GM18511 (cell line): ENCODE results near the gene LONP1.
"Not testable (repeated sequence)": the region's sequence is repeated elsewhere in the genome, so short reads cannot be mapped to it uniquely, and the experiment has no call there.

Experiments used
- ATAC-seq: cut with Tn5 transposase; IDR thresholded peaks from one replicate; pipeline ENCODE4 v1.9.1; 2021; ENCODE audit warnings: mild to moderate bottlenecking, moderate library complexity; ENCODE audit not compliant: unreplicated experiment

The LONP1 gene, protein sequence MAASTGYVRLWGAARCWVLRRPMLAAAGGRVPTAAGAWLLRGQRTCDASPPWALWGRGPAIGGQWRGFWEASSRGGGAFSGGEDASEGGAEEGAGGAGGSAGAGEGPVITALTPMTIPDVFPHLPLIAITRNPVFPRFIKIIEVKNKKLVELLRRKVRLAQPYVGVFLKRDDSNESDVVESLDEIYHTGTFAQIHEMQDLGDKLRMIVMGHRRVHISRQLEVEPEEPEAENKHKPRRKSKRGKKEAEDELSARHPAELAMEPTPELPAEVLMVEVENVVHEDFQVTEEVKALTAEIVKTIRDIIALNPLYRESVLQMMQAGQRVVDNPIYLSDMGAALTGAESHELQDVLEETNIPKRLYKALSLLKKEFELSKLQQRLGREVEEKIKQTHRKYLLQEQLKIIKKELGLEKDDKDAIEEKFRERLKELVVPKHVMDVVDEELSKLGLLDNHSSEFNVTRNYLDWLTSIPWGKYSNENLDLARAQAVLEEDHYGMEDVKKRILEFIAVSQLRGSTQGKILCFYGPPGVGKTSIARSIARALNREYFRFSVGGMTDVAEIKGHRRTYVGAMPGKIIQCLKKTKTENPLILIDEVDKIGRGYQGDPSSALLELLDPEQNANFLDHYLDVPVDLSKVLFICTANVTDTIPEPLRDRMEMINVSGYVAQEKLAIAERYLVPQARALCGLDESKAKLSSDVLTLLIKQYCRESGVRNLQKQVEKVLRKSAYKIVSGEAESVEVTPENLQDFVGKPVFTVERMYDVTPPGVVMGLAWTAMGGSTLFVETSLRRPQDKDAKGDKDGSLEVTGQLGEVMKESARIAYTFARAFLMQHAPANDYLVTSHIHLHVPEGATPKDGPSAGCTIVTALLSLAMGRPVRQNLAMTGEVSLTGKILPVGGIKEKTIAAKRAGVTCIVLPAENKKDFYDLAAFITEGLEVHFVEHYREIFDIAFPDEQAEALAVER

DNA sequence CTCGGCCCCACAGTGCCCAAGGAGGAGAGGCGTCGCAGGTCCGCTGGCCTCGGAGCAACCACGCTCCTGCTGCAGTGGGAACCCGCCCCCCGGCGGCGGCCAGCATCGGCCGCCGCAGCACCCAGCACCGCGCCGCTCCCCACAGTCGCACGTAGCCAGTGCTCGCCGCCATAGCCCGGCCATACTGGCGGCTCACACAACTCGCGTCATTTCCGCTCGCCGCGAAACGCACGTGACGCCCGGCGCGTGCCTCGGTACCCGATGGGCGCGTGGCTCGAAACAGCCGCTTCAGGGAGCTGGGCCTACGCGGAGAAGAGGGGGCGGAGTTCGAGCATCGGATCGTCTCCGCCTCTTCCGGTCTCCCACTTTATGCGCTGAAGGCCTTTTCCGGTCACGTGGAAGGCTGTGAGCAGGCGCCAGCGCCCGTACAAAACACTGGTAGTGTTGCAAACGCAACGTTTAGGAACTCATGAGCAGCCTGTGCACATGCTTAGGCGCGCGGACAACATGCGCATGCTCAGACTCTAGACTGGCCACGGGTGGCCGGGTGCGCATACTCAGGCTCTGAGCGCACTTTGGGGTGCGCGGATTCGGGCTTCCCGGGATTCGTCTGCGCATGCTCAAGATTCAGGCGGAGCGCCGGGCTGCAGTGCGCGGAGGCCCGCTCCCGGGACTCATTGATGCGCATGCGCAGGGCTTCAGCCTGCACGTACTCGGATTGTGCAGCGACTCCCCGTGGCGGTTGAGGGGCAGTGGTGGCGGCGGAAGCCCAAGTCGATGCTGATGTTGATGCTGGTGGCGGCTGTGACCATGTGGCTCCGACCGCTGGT, at the start of gene LONP1, which contains the start of gene CATSPERD:
Gene LONP1, minus strand, starts transcription at position 186 of the 830 bp plus-strand sequence. Its CDS starts 14 bp downstream, at position 172.
Gene CATSPERD, plus strand, starts transcription at position 677 of the 830 bp plus-strand sequence. Its CDS starts 101 bp downstream, at position 778.
- peak; percentile 87 for ATAC-seq

DNA sequence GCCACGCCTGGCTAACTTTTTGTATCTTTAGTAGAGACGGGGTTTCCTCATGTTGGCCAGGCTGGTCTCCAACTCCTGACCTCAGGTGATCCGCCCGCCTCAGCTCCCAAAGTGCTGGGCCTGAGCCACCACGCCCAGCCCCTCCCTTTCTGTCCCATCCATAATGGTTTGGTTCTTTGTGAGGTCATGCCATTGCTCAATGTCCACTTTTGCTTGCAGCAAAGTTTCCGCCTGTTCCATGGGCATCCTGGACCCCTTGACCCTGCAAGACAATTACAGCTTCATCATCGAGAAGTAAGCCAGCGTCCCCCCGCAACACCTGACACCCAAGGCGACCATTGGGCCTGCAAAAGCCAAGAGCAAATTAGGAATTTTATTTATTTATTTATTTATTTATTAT, 48.0 kb upstream of the LONP1 start:
- no peak for ATAC-seq

DNA sequence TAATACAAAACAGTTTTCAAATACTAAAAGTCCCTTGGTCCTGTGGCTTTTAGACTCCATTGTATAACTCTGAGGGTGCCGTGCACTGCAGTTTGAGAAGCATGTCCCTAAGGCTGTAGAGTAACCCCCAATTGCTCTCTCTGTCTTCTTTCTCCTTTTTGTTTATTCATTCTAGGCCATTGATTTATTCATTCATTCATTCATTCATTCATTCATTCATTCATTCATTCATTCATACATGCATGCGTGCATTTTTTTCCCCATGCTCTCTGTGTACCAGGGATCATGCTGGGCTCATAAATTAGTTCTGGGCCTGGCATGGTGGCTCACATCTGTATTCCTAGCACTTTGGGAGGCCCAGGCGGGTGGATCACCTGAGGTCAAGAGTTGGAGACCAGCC, 45.3 kb upstream of the LONP1 start:
- ATAC-seq = no peak

DNA sequence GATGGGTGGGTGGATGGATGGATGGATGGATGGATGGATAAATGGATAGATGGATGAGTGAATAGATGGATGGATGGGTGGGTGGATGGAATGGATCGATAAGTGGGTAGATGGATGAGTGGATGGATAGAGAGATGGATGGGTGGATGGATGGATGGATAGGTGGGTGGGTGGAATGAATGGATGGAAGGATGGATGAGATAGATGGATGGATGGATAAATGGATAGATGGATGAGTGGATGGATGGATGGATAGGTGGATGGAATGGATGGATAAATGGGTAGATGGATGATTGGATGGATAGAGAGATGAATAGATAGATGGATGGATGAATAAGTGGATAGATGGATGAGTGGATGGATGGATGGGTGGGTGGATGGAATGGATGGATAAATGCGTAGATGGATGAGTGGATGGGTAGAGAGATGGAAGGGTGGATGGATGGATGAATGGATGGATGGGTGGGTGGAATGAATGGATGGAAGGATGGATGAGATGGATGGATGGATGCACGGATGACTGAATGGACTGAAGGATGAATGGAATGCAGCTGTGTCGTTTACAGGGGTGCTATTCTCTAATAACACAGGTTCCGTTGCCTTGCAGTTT, 42.8 kb upstream of the LONP1 start:
- no peak for ATAC-seq

DNA sequence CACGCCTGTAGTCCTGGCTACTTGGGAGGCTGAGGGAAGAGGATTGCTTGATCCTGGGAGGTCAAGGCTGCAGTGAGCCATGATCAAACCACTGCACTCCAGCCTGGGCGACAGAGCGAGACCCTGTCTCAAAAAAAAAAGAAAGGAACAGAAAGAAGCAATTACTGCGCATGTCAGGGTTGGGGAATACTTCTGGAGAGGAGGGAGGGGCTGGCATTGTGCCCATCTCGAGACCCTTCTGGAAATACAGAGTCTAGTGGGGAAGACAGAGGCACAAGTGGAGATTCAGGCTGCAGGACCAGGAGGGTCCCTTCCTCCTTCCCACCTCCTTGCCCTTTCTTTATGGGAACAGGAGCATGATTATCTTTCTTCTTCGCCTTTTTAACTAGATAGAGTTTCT, 33.8 kb upstream of the LONP1 start:
- ATAC-seq = no peak

DNA sequence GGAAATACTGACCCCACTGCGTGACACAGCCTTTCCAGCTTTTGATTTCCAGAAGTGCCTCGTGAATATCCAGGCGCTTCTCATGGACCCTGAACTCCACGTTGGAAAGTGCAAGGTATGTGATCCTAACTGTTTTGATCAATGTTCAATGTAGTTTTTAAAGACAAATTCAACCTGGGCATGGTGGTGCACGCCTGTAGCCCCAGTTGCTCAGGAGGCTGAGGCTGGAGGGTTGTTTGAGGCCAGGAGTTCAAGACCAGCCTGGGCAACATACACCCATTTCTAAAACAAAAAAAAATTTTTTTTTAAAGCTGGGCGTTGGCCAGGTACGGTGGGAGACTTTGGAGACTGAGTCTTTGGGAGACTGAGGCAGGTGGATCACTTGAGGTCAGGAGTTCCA, 31.8 kb upstream of the LONP1 start:
- no peak for ATAC-seq

DNA sequence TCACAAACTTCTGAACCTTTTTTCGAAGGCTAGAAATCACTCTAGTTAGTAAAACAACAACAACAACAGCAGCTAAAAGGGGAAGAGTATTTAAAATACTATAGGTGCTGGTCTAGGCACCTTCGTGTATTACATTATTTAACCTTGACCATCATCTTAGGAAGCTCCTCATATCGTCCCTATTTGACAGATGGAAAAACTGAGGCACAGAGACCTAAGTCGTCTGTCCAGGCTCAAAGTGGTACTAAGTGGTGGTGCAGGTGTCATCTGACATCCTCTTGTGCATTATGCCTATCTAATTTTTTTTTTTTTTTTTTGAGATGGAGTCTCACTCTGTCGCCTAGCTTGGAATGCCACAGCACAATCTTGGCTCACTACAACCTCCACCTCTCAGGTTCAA, 29.6 kb upstream of the LONP1 start:
- no peak for ATAC-seq

DNA sequence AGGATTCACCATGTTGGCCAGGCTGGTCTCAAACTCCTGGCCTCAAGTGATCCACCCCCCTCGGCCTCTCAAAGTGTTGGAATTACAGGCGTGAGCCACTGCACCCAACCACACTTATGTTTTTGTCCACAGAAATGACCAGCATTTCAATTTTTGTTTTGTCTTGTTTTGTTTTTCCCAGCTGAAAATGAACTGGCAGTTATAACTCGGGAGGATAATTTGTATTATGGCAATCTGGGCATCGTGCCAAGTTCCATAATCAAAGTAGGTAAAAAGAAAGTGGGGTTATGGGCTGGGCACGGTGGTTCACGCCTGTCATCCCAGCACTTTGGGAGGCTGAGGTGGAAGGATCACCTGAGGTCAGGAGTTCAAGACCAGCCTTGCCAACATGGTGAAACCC, 29.0 kb upstream of the LONP1 start:
- ATAC-seq = not testable (repeated sequence)

DNA sequence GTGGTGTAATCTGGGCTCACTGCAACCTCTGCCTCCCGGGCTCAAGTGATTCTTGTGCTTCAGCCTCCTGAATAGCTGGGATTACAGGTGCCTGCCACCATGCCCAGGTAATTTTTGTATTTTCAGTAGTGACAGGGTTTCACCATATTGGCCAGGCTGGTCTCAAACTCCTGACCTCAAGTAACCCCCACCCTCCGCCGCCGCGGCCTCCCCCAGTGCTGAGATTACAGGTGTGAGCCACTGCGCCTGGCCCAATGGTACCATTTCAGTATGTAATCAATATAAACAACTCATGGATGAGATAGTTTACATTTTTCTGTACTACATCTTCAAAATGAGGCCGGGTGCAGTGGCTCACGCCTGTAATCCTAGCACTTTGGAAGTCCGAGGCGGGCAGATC, 25.1 kb upstream of the LONP1 start:
- ATAC-seq = not testable (repeated sequence)

DNA sequence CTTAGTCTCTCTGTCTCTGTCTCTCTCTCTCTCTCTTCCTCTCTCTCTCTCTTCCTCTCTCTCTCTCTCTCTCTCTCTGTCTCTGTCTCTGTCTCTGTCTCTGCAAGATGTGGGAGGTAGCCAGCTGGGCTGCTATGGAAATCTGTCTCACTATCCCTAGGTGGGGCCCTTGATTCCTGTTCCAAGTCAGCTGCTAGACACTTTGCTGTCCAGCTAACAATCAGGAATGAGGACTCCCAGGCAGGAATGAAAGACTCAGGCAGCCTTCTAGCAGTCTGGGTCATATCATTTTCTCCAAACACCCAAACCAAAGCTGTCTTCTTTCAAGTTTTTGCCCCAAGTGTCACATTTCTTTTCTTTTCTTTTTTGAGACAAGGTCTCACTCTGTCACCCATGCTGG, 23.7 kb upstream of the LONP1 start:
- no peak for ATAC-seq

DNA sequence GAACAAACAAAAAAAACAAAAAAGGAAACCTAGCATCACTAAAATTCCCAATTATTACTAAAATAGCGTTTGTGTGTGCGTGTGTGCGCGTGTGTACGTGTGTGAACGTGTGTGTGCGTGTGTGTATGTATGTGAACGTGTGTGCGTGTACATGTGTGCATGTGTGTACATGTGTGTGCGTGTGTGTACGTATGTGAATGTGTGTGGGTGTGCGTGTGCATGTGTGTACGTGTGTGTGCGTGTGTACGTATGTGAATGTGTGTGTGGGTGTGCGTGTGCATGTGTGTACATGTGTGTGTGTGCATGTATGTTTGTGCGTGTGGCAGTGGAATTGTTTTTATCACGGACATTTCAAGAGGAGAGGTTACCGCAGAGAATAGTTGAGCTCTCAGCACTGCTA, 22.1 kb upstream of the LONP1 start:
- ATAC-seq = no peak

DNA sequence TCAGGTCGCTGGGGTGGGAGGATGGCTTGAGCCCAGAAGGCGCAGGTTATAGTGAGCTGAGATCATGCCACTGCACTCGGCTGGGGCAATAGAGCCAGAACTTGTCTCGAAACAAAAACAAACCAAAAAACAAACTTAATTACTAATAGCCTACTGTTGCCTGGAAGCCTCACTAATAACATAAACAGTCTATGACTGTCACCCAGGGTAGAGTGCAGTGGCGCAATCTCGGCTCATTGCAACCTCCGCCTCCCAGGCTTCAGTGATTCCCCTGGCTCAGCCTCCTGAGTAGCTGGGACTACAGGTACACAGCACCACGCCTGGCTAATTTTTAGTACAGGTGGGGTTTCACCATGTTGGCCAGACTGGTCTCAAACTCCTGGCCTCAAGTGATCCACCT, 18.5 kb upstream of the LONP1 start:
- no peak for ATAC-seq

DNA sequence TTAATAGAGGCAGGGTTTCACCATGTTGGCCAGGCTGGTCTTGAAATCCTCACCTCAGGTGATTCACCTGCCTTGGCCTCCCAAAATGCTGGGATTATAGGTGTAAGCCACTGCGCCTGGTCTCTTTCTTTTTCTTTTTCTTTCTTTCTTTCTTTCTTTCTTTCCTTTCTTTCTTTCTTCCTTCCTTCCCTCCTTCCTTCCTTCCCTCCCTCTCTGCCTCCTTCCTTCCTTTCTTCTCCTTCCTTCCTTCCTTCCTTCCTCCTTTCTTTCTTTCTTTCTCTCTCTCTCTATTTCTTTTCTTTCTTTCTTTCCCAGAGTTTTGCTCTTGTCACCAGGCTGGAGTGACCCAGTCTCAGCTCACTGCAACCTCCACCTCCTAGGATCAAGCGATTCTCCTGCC, 13.2 kb upstream of the LONP1 start:
- ATAC-seq = not testable (repeated sequence)

DNA sequence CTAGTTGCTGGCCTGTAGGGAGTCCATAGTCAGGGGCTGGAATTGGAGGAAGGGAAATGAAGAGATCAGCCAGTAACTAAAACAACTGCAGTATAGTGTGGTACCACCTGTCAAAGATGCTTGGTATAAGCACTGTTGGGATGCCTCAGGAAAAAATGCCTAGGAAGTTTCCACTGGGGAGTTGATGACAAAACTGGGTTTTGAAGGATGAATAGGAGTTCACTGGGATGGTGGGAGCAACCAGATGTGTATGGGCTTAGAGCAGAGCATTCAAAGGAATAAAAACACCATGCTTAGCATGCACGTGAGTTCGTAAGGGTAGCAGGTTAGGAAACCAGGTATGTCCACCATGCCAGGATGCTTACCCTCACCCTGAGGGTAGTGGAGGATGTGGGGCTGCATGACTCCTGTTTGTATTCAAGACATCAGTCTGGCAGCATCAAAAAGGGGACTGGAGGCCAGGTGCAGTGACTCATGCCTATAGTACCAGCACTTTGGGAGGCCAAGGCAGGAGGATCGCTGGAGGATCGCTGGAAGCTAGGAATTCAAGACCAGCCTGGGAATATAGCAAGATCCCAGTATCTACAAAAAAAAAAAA, 7.6 kb upstream of the LONP1 start:
- no peak for ATAC-seq

DNA sequence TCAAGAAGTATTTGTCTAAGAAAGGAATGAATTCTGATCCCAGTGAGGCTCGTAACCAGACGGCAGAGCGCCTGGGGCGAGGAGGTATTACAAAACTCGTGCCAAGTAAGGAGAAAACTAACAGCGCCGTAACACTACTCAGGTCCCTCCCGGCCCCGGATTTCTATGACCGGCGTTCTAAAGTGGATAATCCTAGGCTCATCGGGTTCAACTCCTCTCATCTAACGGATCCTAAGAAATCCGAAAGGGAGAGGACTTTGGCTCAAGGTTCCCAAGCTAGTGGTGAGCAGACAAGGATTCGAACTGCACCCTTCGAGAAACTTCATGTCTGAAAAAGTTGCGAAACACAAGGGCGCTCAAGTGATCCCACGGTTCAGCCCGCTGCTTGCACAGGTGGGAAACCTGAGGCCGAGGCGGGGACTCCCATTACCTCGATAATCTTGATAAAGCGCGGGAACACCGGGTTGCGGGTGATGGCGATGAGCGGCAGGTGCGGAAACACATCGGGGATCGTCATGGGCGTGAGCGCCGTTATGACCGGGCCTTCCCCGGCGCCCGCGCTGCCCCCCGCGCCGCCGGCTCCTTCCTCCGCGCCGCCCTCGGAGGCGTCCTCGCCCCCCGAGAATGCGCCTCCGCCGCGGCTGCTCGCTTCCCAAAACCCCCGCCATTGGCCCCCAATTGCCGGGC, 529 bp downstream of the LONP1 start:
- no peak for ATAC-seq

DNA sequence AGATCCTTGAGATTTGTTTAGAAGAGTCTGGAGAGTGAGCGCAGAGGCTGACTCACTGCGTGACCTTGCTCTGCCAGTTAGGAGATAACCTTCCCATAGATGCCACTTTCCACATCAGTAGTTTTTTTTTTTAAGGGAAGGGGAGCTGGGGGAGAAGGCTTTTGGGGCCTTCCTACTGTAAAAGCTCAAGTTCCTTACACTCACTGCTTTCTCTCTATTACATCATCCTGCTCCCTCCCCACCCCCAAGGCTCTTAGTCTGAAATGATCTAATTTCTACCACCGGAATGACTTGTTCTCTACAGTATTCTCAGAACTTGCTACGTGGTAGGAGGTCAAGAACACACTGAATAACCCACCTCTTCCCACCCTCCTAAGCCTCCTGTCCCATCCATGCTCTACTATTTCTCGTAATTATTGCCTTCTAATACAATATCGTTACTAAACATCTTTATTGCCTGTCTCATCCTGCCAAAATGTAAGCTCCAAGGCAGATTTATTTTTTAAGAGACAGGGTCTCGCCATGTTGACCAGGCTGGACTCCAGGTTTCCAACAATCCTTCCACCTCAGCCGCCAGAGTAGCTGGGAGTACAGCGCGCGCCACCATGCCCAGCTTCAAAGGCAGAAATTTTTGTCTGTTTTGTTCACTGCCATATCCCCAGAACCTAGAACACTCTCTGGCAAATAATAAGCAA, 1.2 kb downstream of the LONP1 start:
- no peak for ATAC-seq

DNA sequence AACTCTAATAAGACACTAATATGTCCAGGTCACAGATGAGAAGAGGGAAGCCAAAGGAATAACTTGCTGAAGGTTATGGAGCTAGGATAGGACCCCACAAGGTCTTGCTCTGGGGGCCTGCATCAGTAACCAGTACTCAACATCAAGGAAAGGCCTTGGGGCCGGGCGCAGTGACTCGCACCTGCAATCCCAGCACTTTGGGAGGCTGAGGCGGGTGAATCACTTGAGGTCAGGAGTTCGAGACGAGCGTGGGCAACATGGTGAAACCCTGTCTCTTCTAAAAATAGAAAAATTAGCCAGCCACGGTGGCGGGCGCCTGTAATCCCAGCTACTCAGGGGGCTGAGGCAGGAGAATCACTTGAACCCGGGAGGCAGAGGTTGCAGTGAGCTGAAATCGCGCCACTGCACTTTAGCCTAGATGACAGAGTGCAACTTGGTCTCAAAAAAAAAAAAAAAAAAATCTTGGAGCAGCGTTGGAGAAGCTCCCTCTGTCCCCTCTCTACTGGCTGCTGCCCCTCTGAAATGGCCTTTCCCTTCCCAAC, 1.8 kb downstream of the LONP1 start:
- ATAC-seq = no peak

DNA sequence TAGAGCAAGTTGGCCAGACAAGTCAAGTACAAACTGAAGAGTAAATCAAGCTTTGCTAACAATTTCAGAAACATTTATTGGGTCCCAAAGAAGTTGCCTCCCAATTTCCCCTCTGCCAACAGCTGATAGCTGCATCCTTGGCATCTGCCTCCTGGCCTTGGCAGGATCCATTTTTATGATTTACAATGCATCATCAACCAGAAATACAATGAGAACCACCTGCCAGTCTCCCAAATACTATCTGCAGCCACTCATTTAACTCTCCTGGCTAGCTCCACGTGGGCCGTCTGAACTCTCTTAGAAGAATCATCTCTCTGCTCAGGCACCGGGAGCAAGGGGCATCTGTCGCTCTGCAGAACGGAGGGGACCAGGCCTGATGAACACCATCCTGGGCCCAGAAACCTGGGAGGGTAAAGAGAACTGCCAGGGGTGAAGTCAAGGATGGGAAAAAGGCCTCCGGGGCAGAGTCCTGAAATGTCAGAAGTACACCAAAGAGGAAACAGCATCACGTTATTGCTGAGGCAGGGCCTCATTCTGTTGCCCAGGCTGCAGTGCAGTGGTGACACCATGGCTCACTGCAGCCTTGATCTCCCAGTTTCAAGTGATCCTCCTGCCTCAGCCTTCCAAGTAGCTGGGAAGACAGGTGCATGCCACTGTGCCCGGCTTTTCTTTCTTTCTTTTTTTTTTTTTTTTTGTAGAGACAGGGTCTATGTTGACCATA, 2.6 kb downstream of the LONP1 start:
- ATAC-seq = no peak
